Aorta (tissue), 5 donors: ENCODE data around the gene PLB1. TPM values are rescaled to one million over a fixed set of nuclear protein-coding genes. Genes with fewer than 3 reads are reported as not detected.
A peak's percentile ranks its signal among the peaks of the same experiment; 100 is the strongest.

Source experiments
- ATAC-seq: fragments of 200-7000 bp; cut with Tn5 transposase; one replicate; pipeline ENCODE4 v1.9.1; 2022; ENCODE audit warnings: moderate library complexity; ENCODE audit not compliant: low FRiP score
- DNase-seq, 2 donors: peaks; one replicate each; pipeline ENCODE4 v3.0.0-alpha.2; 2020
- H3K27ac ChIP-seq, 2 donors: one replicate each; pipeline ENCODE4 v1.5.1; 2013; ENCODE audit warnings: low read length in 2 of 2, mild to moderate bottlenecking in 2 of 2, moderate library complexity in 2 of 2, control low read depth in 1 of 2, inconsistent platforms in 1 of 2, low read depth in 1 of 2
- H3K27me3 ChIP-seq, 2 donors: one replicate each; pipeline ENCODE4 v1.6.1; 2013; ENCODE audit warnings: control low read depth in 1 of 2, low read length in 1 of 2, mild to moderate bottlenecking in 1 of 2, moderate library complexity in 1 of 2; ENCODE audit not compliant: insufficient read depth in 2 of 2, control insufficient read depth in 1 of 2
- H3K36me3 ChIP-seq, 2 donors: one replicate each; pipeline ENCODE4 v1.6.1; 2013; ENCODE audit warnings: control low read depth in 1 of 2, low read length in 1 of 2, mild to moderate bottlenecking in 1 of 2; ENCODE audit not compliant: insufficient read depth in 2 of 2, control insufficient read depth in 1 of 2
- H3K4me1 ChIP-seq, 2 donors: one replicate each; pipeline ENCODE4 v1.6.1; 2013; ENCODE audit warnings: low read length in 2 of 2, control low read depth in 1 of 2, mild to moderate bottlenecking in 1 of 2, moderate library complexity in 1 of 2; ENCODE audit not compliant: insufficient read depth in 2 of 2, control insufficient read depth in 1 of 2
- H3K4me3 ChIP-seq, 2 donors: one replicate each; pipeline ENCODE4 v1.5.1; 2013; ENCODE audit warnings: low read length in 2 of 2, control low read depth in 1 of 2, mild to moderate bottlenecking in 1 of 2
- H3K9me3 ChIP-seq: one replicate; pipeline ENCODE4 v1.6.1; 2013; ENCODE audit warnings: mild to moderate bottlenecking, low read length; ENCODE audit not compliant: control insufficient read depth
- WGBS, 2 donors: extraction: QIAGEN DNeasy Blood & Tissue Kit; methylation state at CpG; one replicate each; pipeline ENCODE4 v1.1.7; 2013; 5-methylcytosine and 5-hydroxymethylcytosine counted together
- intact Hi-C, 2 donors: fragments of 100-400 bp; cut with DNase I; formaldehyde crosslinking; loops; one replicate each; pipeline versions ENCODE4 v1.14.2 to v1.15.0; 2022
- polyA plus RNA-seq, 2 donors: library from polyadenylated mRNA; stranded (reverse); fragments of 200-250 nt; gene quantifications; one replicate each; pipeline ENCODE4 v1.2.3, GENCODE V29; 2013
- total RNA-seq, 2 donors: library from RNA; stranded (reverse); fragmentation: NEBNext Ultra II Directional; extraction: Animal tissue kit (Norgen Biotek cat#: 25700); gene quantifications; one replicate each; pipeline ENCODE4 v1.2.1, GENCODE V29; 2021
- donor health status: healthy with polysubstance abuse.
- donor health status: Bipolar disorder and iron deficiency.
- donor health status: DM: no; HTN: no; CAD: no.
- donor health status: DM: no; HTN: no; CAD: no.
- donor health status: DM: yes; HTN: yes; CAD: no.

PLB1 gene
- total and polyA plus RNA-seq, 4 donors = 4.9 to 16.3 (median 7.1) TPM

GRCh38 chr2:28643911-28644334, 148.1 kb downstream of the PLB1 start:
- Histone ChIP-seq H3K4me1 (peaks cover 5 to 11% of the 10 kb centered on the region in 2 donors), H3K4me3 (no peak overlapping the region), H3K36me3 (no peaks in the 10 kb centered on the region), H3K9me3 (no peaks in the 10 kb centered on the region), H3K27me3 (no peaks in the 10 kb centered on the region), H3K27ac (peak overlapping the region; percentile 90 to 96)
- 14 to 15% methylated on average over 11 of the region's 11 CpGs for WGBS, 2 donors
- intact Hi-C loops = loop anchor here in 1 of 2 donors (5.0 kb wide), 1 partner anchor 47 kb away; no protein-coding TSS in a partner anchor
- ATAC-seq (peak; percentile 25), DNase-seq (peak; percentile 46 to 64)

DNA sequence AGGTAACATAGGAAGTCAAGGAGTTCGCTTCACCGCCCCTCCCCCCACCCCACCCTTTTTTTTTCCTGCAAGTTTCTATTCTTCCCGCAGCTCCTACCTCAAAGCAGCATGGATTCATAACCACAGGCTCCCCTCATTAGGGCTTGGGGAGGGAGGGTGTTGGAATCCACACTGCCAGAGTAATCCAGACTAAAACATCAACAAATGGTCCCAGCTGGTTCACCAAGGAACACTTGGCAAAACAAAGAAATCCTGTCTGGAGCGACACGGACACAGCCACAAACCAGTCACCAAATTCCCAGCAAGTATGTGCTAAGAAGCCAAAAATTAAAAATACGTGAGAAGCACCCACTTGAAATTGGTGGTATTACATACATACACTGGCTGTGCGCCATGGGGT, 148.9 kb downstream of the PLB1 start:
- DNase-seq = peak; percentile 56 to 67
- 12 to 16% methylated on average over 7 of the region's 7 CpGs for WGBS, 2 donors
- peaks cover 4 to 16% of the 10 kb centered on the region in 2 donors for H3K4me1 ChIP-seq
- H3K27me3 ChIP-seq = no peaks in the 10 kb centered on the region
- H3K36me3 ChIP-seq = no peaks in the 10 kb centered on the region
- no peaks in the 10 kb centered on the region for H3K9me3 ChIP-seq
- no peak overlapping the region for H3K4me3 ChIP-seq
- no peak for ATAC-seq
- intact Hi-C loops = loop anchor here (5.0 kb wide), 2 partner anchors 47 to 1713 kb away; no protein-coding TSS in a partner anchor
- H3K27ac ChIP-seq = peak overlapping the region; percentile 93 to 96

GRCh38 chr2:28645553-28645952, 149.7 kb downstream of the PLB1 start:
- peaks cover 4 to 16% of the 10 kb centered on the region in 2 donors for H3K4me1 ChIP-seq
- WGBS, 2 donors = 20 to 35% methylated on average over 2 of the region's 2 CpGs
- H3K4me3 ChIP-seq = no peak overlapping the region
- peak overlapping the region; percentile 70 to 93 for H3K27ac ChIP-seq
- H3K9me3 ChIP-seq = no peaks in the 10 kb centered on the region
- no peaks in the 10 kb centered on the region for H3K27me3 ChIP-seq
- intact Hi-C loops = loop anchor here in 1 of 2 donors (5.0 kb wide), 1 partner anchor 1712 kb away; no protein-coding TSS in a partner anchor
- DNase-seq (no peak), ATAC-seq (no peak)
- H3K36me3 ChIP-seq = no peaks in the 10 kb centered on the region

GRCh38 chr2:28647682-28648081, 151.8 kb downstream of the PLB1 start:
- Histone ChIP-seq H3K4me3 (no peak overlapping the region), H3K36me3 (no peaks in the 10 kb centered on the region), H3K27me3 (no peaks in the 10 kb centered on the region), H3K27ac (no peak overlapping the region), H3K9me3 (no peaks in the 10 kb centered on the region), H3K4me1 (peaks cover 4 to 15% of the 10 kb centered on the region in 2 donors)
- intact Hi-C loops = loop anchor here in 1 of 2 donors (5.0 kb wide), 1 partner anchor 1710 kb away; no protein-coding TSS in a partner anchor
- DNase-seq (no peak), ATAC-seq (no peak)
- 80 to 85% methylated on average over 4 of the region's 4 CpGs for WGBS, 2 donors

GRCh38 chr2:28648147-28648546, 152.3 kb downstream of the PLB1 start:
- Histone ChIP-seq H3K9me3 (no peaks in the 10 kb centered on the region), H3K36me3 (no peaks in the 10 kb centered on the region), H3K27ac (peak overlapping the region; percentile 80 to 90), H3K27me3 (no peaks in the 10 kb centered on the region), H3K4me3 (no peak overlapping the region), H3K4me1 (peaks cover 4 to 11% of the 10 kb centered on the region in 2 donors)
- WGBS, 2 donors = 17 to 20% methylated on average over 3 of the region's 3 CpGs
- intact Hi-C loops = loop anchor here in 1 of 2 donors (5.0 kb wide), 1 partner anchor 1709 kb away; no protein-coding TSS in a partner anchor
- DNase-seq = peak; percentile 62 to 75
- peak; percentile 68 for ATAC-seq

- 39 to 44% methylated on average over 4 of the region's 4 CpGs for WGBS, 2 donors
- H3K4me1 ChIP-seq = peaks cover 4 to 7% of the 10 kb centered on the region in 2 donors
- DNase-seq (peak; percentile 25 to 38), ATAC-seq (no peak)
- intact Hi-C loops = loop anchor here in 1 of 2 donors (5.0 kb wide), 1 partner anchor 1708 kb away; no protein-coding TSS in a partner anchor
- H3K27me3 ChIP-seq = no peaks in the 10 kb centered on the region
- H3K4me3 ChIP-seq = no peak overlapping the region
- no peaks in the 10 kb centered on the region for H3K36me3 ChIP-seq
- peak overlapping the region; percentile 77 to 80 for H3K27ac ChIP-seq
- no peaks in the 10 kb centered on the region for H3K9me3 ChIP-seq
Measured at GRCh38 chr2:28648671-28649395, 153.0 kb downstream of the PLB1 start.

- H3K9me3 ChIP-seq = no peaks in the 10 kb centered on the region
- peak overlapping the region; percentile 77 to 80 for H3K27ac ChIP-seq
- DNase-seq (peak in 1 of 2 donors; percentile 59), ATAC-seq (no peak)
- peaks cover 0 to 9% of the 10 kb centered on the region in 2 donors for H3K4me1 ChIP-seq
- 68 to 70% methylated on average over 8 of the region's 8 CpGs for WGBS, 2 donors
- intact Hi-C loops = loop anchor here in 1 of 2 donors (5.0 kb wide), 1 partner anchor 1708 kb away; no protein-coding TSS in a partner anchor
- no peaks in the 10 kb centered on the region for H3K36me3 ChIP-seq
- no peak overlapping the region for H3K4me3 ChIP-seq
- H3K27me3 ChIP-seq = no peaks in the 10 kb centered on the region
Measured at GRCh38 chr2:28649481-28650265, 153.8 kb downstream of the PLB1 start.

DNA sequence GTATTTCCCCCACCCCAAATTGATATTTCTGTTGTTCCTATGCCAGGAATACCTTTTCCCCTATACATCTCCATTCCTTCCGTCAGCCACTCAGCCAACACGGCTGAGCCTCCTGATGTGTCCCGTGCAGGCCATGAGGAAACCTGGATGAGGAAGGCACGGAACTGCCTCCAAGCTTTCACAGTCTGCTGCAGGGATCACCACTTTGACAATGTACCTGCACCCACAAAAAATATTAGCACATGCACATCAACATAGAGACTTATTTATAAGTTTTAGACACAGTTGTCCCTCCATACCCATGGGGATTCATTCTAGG, 154.4 kb downstream of the PLB1 start:
- H3K27ac ChIP-seq = peak overlapping the region in 1 of 2 donors; percentile 40
- intact Hi-C loops = no loop called here
- no peaks in the 10 kb centered on the region for H3K9me3 ChIP-seq
- H3K27me3 ChIP-seq = no peaks in the 10 kb centered on the region
- peaks cover 0 to 9% of the 10 kb centered on the region in 2 donors for H3K4me1 ChIP-seq
- DNase-seq (no peak), ATAC-seq (no peak)
- WGBS, 2 donors = 69 to 83% methylated on average over 4 of the region's 4 CpGs
- no peaks in the 10 kb centered on the region for H3K36me3 ChIP-seq
- no peak overlapping the region for H3K4me3 ChIP-seq
